ENCODE data around the gene NAXE. TPM values are rescaled to one million over a fixed set of nuclear protein-coding genes. Genes with fewer than 3 reads are reported as not detected.

NAXE gene
- total RNA-seq, 4 donors from 2014 or later = 45.8 to 61.1 (median 49.7) TPM

GRCh38 chr1:156555715-156556114, 35.9 kb upstream of the NAXE start:
- TF ChIP-seq CTCF (IDR thresholded peaks at IDR 0.05; ENCODE audit: low read depth) = no peak

- no peak for TF ChIP-seq CTCF (IDR thresholded peaks at IDR 0.05; ENCODE audit: low read depth)
Observed at GRCh38 chr1:156556354-156556753, 35.2 kb upstream of the NAXE start.

GRCh38 chr1:156559086-156559796, 32.3 kb upstream of the NAXE start:
- no peak for TF ChIP-seq CTCF (IDR thresholded peaks at IDR 0.05; ENCODE audit: low read depth)

- no peak for TF ChIP-seq CTCF (IDR thresholded peaks at IDR 0.05; ENCODE audit: low read depth)
Observed at GRCh38 chr1:156559797-156560385, 31.7 kb upstream of the NAXE start.

GRCh38 chr1:156560585-156561163, 30.9 kb upstream of the NAXE start:
- no peak for TF ChIP-seq CTCF (IDR thresholded peaks at IDR 0.05; ENCODE audit: low read depth)

GRCh38 chr1:156565519-156565918, 26.1 kb upstream of the NAXE start:
- no peak for TF ChIP-seq CTCF (IDR thresholded peaks at IDR 0.05; ENCODE audit: low read depth)

- no peak for TF ChIP-seq CTCF (IDR thresholded peaks at IDR 0.05; ENCODE audit: low read depth)
Observed at GRCh38 chr1:156566436-156566835, 25.1 kb upstream of the NAXE start.

Measured in subcutaneous adipose tissue (tissue), 4 donors.